T-helper 1 cell treated with Interleukin-12 subunit alpha and Interleukin-12 subunit beta and Interleukin-4 antibody, amounts not matched to agents 30 ng/mL and 1 ng/mL, for 36 hours (primary cell): ENCODE data around the gene BRD9. TPM values are rescaled to one million over a fixed set of nuclear protein-coding genes. Genes with fewer than 3 reads are reported as not detected.
"Not testable (repeated sequence)": the region's sequence is repeated elsewhere in the genome, so short reads cannot be mapped to it uniquely, and the experiment has no call there.

Experiments
- intact Hi-C: fragments of 100-400 bp; cut with micrococcal nuclease; formaldehyde crosslinking; loops from one replicate; pipeline ENCODE4 v1.15.1; 2024
- total RNA-seq: library from RNA; stranded (reverse); gene quantifications from 2 replicates; pipeline ENCODE4 v1.2.3, GENCODE V29; 2022

The BRD9 gene
- total RNA-seq = 62.8 and 64.3 TPM in 2 replicates

DNA sequence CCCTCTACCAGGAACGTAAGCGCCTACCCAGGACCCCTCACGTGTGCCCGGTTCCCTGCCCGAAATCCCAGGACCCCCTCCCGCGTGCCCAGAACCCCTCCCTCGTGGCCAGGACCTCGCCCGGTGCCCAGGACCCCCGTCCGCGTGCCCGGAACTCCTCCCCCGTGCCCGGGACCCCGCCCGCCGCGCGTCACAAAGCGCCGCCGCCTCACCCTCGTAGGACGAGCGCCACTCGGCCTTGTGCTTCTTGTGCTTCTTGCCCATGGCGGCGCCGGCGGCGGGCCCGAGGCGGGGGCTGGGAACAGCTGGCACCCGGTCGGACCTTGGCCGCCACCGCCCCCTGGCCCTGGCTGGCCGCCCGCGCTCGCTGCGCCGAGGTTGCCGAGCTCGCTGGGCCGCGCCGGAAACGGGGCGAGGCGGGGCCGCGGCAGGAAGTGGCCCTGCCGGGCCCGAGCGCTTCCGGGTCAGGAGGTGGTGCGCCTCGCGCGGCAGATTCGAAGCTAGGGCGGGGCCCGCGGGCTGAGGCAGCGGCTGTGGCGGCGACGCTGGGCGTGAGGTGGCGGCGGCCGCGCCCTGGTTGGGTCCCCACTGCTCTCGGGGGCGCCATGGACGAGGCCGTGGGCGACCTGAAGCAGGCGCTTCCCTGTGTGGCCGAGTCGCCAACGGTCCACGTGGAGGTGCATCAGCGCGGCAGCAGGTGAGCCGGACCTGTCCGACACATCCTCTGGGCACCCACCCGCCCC is at the start of gene BRD9, which contains the start of gene TRIP13:
TSS of gene BRD9 (minus strand) at position 408 of the 743 bp plus-strand sequence. CDS start at position 264, 144 bp downstream.
TSS of gene TRIP13 (plus strand) at position 491 of the 743 bp plus-strand sequence. CDS start at position 606, 115 bp downstream.
- intact Hi-C loops = loop anchor here (1.0 to 10.0 kb wide), 5 partner anchors 108 to 908 kb away; partner anchors contain the start of genes CEP72, NDUFS6 and ZDHHC11B

DNA sequence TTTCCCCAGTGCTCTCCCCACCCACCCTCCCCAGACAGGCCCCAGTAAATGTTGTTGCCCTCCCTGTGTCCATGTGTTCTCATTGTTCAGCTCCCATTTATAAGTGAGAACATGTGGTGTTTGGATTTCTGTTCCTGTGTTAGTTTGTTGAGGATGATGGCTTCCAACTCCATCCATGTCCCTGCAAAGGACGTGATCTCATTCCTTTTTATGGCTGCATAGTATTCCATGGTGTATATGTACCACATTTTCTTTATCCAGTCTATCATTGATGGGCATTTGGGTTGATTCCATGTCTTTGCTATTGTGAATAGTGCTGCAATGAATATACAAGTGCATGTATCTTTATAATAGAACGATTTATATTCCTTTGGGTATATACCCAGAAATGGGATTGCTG is 48.1 kb upstream of the BRD9 start:
- intact Hi-C loops = not testable (repeated sequence)

DNA sequence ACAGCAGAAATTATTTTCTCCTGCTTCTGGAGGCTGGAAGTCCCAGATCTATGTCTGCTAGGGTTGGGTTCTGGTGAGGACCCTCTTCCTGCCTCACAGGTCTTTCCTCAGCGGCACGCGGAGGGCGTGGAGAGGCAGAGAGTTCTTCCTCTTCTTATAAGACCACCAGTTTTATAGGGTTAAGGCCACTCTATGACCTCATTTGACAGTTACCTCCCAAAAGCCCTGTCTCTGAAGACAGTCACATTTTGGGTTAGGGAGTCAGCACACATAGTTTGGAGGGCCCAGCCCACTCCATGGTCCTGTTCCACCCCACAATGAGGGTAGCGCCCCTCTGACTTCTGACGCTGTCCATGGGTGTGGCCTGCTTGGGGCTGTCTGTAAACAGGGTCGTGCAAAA is 46.8 kb upstream of the BRD9 start:
- intact Hi-C loops = no loop called here

DNA sequence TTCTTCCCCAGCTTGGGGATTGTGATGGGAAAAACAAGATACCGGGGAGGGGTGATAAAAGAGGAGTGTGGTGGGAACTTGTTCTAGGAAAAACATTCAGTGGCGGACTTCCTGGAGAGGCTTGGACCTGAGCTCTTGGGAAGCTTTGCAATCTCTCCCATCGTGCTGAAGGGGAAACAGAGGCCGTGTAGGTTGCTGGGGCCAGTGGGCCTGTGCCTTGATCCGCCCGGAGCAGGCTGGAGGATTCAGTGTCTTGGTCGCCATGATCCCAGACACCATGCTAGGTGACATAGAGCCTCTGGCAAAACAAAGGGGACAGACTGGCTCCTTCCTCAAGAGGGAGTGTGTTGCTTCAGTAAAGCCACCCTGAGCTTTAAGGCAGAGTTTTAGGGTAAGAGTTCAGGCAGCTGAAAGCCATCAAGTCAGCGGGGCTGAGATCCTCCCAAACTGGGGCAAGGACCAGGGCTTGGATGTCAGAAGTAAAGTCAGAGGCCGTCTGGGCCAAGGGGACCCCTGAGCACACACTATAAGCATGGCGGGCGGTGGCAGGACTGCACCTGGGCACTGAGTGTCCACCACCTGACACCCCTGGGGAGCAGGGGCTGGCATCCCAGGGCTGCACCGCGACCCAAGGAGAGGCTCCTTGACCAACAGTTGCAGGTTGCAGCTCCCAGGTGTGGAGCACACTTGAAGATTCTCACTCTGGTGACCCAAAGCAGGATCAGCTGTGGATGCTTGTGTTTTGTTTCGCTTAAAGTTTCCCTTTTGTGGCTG is 44.7 kb upstream of the BRD9 start:
- intact Hi-C loops = no loop called here

DNA sequence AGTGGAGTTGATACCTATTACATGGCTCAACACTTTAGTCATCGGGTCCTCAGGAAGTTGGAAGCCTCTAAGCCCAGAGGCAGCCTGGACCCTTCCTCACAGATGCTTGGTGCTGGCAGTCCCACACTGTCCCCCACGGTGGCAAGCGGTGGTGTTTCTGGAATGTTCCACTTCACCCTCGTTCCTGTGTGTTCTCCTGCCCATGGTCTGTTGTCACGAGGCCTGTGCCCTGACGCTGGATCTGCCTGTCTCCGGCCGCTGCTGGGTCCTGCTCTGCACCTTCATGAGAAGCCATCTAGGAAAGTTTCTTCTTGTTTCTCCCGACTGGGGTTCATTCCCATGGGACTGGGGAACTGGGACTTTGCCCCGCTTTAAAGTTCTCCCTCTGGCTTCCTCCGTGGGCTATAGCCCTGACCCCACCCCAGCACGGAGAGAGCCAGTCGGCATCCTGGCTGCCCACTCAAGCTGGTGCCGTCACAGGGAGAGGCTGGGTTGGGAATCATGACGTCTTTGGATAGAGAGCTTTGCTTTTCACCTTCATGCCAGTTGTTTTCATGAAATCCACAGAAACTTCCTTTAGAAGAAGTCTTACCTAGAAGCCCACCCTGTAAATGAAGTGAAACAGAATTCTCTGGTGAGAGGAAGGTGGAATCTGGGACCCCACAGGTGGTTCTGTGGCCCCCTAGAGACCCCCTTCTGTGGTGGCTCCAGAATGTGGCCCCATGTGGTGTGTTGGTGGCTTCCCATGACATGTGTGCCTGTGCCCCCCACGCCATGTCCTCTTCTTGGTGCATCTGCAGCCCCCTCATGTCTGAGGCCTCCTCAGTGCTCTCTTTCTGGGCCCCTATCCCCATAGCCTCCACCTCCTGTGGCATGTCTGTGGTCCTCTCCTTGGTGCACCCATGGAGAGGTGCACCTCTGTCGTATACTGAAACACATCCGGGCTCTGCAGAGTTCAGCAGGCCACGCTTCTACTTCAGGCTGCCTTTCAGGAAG is 43.8 kb upstream of the BRD9 start:
- intact Hi-C loops = no loop called here

DNA sequence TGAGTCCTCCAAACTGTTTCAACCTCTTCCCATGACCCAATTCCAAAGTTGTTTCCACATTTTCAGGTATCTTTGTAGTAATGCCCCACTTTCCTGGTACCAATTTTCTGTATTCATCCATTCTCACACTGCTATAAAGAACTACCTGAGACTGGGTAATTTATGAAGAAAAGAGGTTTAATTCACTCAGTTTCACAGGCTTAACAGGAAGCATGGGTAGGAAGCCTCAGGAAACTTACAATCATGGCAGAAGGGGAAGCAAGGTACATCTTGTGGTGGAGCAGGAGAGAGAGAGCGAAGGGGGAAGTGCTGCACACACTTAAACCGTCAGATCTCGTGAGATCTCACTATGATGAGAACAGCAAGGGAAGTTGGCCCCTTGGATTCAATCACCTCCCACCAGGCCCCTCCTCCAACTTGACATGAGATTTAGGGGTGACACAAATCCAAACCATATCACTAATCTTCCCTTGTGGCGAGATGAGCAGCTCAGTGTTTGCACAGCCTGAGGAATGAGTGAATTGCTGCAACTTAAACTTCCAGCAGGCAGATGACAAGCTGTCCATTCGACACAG is 43.0 kb upstream of the BRD9 start:
- intact Hi-C loops = no loop called here

DNA sequence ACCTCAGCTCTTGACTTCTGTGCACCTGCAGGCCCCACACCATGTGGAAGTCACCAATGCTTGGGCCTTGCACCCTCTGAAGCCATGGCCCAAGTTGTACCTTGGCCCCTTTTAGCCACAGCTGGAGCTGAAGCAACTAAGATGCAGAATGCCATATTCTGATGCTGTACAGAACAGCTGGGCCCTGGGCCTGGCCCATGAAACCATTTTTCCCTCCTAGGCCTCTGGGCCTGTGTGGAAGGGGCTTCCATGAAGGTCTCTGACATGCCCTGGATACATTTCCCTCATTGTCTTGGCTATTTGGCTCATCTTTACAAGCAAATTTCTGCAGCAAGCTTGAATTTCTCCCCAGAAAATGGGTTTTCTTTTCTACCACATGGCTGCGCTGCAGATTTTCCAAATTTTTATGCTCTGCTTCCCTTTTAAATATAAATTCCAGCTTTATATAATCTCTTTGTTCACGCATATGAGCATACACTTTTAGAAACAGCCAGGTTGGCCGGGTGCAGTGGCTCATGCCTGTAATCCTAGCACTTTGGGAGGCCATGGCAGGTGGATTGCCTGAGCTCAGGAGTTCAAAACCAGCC is 41.9 kb upstream of the BRD9 start:
- intact Hi-C loops = not testable (repeated sequence)

DNA sequence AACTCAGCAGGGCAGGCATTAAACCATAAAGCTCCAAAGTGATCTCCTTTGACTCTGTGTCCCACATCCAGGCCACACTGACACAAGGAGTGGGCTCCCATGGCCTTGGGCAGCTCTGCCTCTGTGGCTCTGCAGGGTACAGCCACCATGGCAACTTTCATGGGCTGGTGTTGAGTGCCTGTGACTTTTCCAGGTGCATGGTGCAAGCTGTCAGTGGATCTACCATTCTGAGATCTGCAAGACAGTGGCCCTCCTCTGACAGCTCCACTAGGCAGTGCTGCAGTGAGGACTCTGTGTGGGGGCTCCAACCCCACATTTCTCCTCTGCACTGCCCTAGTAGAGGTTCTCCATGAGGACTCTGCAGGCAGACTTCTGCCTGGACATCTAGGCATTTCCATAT is 41.4 kb upstream of the BRD9 start:
- intact Hi-C loops = not testable (repeated sequence)

DNA sequence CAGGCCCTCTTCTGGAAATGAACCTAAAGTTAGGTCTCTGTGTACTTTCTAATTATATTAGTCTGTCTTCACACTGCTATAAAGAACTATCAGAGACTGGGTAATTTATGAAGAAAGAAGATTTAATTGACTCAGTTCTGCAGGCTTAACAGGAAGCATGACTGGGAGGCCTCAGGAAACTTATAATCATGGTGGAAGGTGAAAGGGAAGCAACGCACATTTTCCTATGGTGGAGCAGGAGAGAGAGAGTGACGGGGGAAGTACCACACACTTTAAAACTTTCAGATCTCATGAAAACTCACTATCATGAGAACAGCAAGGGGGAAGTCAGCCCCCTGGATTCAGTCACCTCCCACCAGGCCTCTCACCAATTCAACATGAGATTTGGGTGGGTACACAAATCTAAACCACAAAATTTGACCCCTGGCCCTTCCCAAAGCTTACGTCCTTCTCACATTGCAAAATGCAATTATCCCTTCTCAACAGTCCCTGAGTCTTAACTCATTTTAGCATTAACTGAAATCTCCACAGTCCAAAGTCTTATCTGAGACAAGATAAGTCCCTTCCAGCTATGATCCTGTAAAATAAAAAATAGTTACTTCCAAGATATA is 40.8 kb upstream of the BRD9 start:
- intact Hi-C loops = no loop called here

DNA sequence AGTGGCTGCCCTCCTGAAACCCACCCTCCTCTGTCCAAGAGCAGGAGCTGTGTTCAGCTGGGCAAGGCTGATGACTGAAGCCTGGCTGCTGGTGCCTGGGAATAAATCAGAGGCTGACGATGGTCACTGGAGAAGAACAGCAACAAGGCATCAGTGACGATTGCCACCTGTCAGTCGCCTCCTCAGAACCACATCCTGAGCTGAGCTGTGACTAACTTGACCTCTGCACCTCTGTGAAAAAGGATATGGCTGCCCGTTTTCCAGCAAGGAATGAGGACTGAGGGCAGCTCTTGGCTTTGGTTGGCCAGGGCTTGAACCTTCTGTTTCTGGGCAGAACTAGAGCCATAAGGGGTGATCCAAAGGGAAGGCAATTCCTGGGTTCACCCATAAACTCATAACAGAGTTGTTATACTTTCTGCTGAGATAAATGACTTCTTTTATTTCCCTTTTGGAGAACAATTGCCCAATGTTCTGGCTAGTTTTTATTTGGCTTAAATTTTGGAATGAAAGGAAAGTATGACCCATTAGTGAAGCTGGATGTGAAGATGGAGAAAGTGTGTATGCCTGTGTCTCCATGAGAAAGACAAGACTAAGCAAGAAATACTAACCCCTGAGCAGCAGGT is 40.1 kb upstream of the BRD9 start:
- intact Hi-C loops = no loop called here

DNA sequence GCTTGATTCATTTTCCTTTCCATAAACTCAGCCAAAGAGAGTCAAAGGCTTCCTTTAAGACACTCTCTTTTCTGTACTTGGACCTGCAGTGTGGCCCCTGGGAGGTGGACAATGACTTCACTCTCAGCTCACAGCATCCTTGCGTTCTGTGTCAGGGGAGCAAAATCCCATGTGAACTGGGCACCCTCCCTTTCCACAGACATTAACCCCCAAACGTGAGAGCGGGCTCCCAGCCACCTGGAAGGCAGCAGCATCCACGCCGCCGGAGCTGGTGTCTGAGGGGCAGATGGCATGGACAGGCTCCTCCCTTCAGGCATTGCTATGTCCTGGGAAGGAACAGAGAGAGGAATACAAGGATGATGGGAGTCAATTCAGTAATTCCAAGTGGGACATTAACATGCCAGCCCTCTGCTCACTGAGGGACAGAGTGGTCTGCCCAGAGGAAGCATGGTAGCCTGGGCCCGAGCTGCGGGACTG is 39.6 kb upstream of the BRD9 start:
- intact Hi-C loops = no loop called here

DNA sequence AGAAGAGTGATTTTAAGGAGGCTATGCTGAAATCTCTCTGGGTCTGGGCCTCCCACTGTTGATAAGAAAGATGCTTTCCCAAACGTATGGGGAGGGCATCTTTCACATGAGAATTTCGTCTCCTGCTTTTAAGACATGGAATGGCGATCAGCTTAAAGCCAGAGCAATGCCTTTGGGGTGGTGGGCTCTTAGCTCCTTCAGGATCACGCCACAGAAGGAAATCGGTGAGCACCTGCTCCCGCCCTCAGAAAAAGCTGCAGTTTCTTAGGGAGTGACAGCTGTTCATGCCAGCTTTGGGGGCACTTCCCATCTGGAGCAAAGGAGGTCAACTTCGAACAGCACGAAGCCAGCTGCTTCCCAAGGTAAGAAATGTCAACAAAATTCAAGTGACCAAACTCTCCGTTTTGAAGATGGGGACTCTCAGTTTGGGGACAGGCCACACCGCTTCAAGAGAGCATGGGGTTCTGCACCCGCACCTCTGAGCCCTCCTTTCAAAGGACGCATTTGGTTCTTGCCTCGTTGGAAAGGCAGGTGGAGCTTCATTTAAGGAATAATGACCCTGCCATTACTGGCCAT is 39.1 kb upstream of the BRD9 start:
- intact Hi-C loops = no loop called here

DNA sequence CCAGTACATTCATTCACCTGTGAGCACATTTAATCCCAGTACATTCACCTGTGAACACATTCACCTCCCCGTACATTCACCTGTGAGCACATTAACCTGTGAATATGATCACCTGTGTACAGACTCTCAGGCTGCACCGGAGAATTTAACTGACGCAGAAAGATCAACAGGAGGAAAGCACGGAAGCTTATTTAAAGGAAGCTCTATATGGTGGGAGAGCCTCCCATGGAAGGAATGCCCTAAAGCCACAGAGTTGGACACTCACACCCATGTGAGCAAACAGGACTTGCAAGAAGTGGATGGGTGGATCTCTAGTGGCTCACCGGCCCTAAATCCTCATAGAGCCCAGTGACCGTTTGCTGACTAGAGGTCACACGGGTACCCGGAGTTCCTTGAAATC is 38.3 kb upstream of the BRD9 start:
- intact Hi-C loops = no loop called here

DNA sequence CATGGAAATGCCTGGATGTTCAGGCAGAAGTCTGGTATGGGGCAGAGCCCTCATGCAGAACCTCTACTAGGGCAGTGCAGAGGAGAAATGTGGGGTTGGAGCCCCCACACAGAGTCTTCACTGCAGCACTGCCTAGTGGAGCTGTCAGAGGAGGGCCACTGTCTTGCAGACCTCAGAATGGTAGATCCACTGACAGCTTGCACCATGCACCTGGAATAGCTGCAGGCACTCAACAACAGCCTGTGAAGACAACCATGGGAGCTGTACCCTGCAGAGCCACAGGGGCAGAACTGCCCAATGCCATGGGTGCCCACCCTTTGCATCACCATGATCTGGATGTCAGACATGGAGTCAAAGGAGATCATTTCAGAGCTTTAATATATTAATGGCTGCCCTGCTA is 37.0 kb upstream of the BRD9 start:
- intact Hi-C loops = no loop called here

DNA sequence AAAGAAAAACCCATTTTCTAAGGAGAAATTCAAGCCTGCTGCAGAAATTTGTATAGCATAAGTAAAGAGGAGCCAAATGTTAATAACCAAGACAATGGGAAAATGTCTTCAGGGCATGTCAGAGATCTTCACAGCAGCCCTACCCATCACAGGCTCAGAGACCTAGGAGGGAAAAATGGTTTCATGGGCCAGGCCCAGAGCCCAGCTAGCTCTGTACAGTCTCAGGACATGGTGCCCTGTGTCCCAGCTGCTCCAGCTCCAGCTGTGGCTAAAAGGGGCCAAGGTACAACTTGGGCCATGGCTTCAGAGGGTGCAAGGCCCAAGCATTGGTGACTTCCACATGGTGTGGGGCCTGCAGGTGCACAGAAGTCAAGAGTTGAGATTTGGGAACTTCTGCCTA is 36.6 kb upstream of the BRD9 start:
- intact Hi-C loops = not testable (repeated sequence)

DNA sequence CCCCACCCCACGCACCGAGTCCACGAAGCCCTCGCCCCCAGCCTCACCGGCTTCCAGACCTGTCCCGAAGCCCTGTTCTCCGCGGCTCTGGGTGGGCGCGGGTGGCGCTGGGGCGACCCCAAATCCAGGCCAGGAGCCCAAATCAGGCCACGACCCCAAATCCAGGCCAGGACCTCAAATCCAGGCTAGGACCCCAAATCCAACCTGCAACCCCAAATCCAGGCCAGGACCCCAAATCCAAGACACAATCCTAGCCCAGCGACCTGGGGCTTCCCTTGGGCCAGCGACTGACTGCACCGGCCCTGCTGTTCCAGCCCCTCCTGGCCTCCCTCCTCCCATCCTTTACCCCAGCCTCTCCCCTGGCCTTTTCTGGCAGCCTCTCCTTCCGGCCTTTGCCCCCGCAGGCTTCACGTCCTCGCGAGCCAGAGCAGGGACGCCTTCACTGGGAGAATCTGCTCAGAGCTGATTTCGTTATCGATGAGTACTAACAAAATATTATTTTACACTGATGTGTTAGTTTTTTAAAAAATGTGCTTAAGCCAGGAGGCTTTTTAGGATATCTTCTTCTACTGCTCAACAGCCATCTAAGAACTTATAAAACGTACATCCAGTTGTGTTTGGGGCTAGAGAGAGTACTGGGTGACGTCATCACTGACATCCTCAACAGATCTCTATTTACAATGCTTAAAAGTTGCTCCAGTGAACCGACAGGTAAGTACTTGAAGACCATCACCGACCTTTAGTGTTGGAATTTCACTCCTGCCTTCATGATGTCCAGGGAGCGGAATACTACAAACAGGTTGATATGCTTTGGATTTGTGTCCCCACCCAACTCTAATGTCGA is 34.8 kb upstream of the BRD9 start:
- intact Hi-C loops = no loop called here

DNA sequence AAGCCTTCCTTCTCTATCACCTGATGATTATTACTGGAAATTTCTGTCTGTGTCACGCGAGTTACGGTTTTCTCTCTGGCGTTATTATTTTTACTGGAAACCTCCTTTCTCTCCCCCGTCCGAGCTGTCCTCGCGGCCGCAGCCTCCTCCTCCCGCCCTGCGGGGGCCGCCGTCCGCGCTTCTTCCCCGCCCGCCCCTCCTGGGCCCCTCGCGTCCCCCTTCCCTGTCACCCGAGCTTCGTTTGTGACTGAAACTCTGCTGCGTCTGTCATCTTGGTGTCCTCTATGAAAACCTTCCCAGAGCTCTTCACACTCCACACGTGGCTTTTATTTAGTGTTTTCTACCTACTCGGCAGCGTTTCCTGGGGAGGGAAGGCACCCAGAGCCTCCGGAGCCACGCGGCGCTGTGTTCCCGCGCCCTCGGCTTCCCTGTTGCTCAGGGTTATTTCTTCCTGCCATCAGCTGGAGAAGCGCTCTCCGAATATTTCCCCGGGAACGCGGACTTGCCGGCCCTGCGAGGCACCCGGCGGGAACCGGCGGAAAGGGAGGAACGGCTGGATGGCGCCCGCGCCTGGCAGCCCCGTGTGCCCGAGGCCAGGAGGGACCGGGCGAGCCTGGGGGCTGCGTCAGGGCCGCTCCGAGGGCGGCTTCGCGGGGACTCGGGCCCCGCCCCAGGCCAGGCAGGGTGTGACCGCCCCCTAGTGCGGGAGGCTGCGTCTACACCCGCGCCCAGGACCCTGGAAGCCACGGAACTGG is 34.0 kb upstream of the BRD9 start:
- intact Hi-C loops = no loop called here
